HepG2 (cell line): ENCODE measurements around the gene GDA. TPM values are rescaled to one million over a fixed set of nuclear protein-coding genes. Genes with fewer than 3 reads are reported as not detected.

ENCODE experiments used
- ATF3 ChIP-seq: sonication (generic); formaldehyde crosslinking; IDR thresholded peaks from 2 replicates; pipeline ENCODE4 v1.4.0; 2020; ENCODE audit warnings: missing genetic modification reagents
- BCL6 ChIP-seq: IDR thresholded peaks from 2 replicates; pipeline ENCODE4 v1.6.1; 2016; ENCODE audit warnings: missing genetic modification reagents, missing compliant biosample characterization
- BORCS8-MEF2B ChIP-seq: sonication (generic); formaldehyde crosslinking; IDR thresholded peaks from 2 replicates; pipeline ENCODE4 v1.8.0; 2022; ENCODE audit warnings: mild to moderate bottlenecking, missing genetic modification reagents
- KDM5B ChIP-seq: sonication (generic); formaldehyde crosslinking; IDR thresholded peaks from 2 replicates; pipeline ENCODE4 v1.4.0; 2020; ENCODE audit warnings: missing genetic modification reagents, mild to moderate bottlenecking, borderline replicate concordance
- NFKBIZ ChIP-seq: IDR thresholded peaks from 2 replicates; pipeline ENCODE4 v1.6.1; 2018; ENCODE audit warnings: missing genetic modification reagents, missing compliant biosample characterization
- NR2F1 ChIP-seq, 2 experiments: fragments of 450-650 bp in 1 of 2; formaldehyde crosslinking in 1 of 2; IDR thresholded peaks; 2 replicates each; pipeline versions ENCODE4 v1.5.0 to v1.6.1; 2016 to 2020; ENCODE audit warnings: mild to moderate bottlenecking in 1 of 2, missing compliant biosample characterization in 1 of 2, missing genetic modification reagents in 1 of 2, moderate library complexity in 1 of 2
- RCOR2 ChIP-seq: IDR thresholded peaks from 2 replicates; pipeline ENCODE4 v1.6.1; 2016; ENCODE audit warnings: missing biosample characterization, missing genetic modification reagents
- SSRP1 ChIP-seq: IDR thresholded peaks from 2 replicates; pipeline ENCODE4 v1.6.1; 2016; ENCODE audit warnings: control low read depth
- TIGD3 ChIP-seq: sonication (generic); formaldehyde crosslinking; IDR thresholded peaks from 2 replicates; pipeline ENCODE4 v1.5.1; 2020; ENCODE audit warnings: mild to moderate bottlenecking, missing genetic modification reagents, borderline replicate concordance
- YEATS2 ChIP-seq: sonication (generic); formaldehyde crosslinking; IDR thresholded peaks from 2 replicates; pipeline ENCODE4 v1.4.0; 2020; ENCODE audit warnings: missing genetic modification reagents, borderline replicate concordance
- ZFYVE20 ChIP-seq: sonication (generic); formaldehyde crosslinking; IDR thresholded peaks from 2 replicates; pipeline ENCODE4 v1.8.0; 2023; ENCODE audit warnings: low read depth, mild to moderate bottlenecking, moderate library complexity, missing genetic modification reagents, borderline replicate concordance
- ZNF343 ChIP-seq: sonication (generic); formaldehyde crosslinking; IDR thresholded peaks from 2 replicates; pipeline ENCODE4 v1.4.0; 2020; ENCODE audit warnings: mild to moderate bottlenecking, missing genetic modification reagents
- ZNF614 ChIP-seq: IDR thresholded peaks from 2 replicates; pipeline ENCODE4 v1.6.1; 2018; ENCODE audit warnings: missing biosample characterization, missing genetic modification reagents, inconsistent platforms, borderline replicate concordance
- ZNF761 ChIP-seq: sonication (generic); formaldehyde crosslinking; conservative IDR thresholded peaks from 2 replicates; pipeline ENCODE4 v1.4.0; 2020; ENCODE audit warnings: mild to moderate bottlenecking, missing genetic modification reagents
- ZUFSP ChIP-seq: sonication (generic); formaldehyde crosslinking; IDR thresholded peaks from 2 replicates; pipeline ENCODE4 v1.9.0; 2021; ENCODE audit warnings: missing genetic modification reagents, mild to moderate bottlenecking, borderline replicate concordance
- polyA plus RNA-seq, 8 experiments: library from polyadenylated mRNA; depleted of rRNA in 3 of 8; stranded (reverse) in 7 of 8; unstranded in 1 of 8; fragments of >200 nt; fragmentation: Illumina TruSeq in 4 of 8; extraction: Trizol in 4 of 8; gene quantifications; 2 replicates each; pipeline versions ENCODE4 v1.2.1 to v1.2.3, GENCODE V29; 2011 to 2016; ENCODE audit warnings: low read depth in 4 of 8, missing spikeins in 1 of 8, mixed read lengths in 1 of 8; ENCODE audit not compliant: insufficient read depth in 1 of 8
- total RNA-seq, 5 experiments: library from RNA; depleted of rRNA; stranded (reverse); fragments of >200 nt; fragmentation: Illumina TruSeq; extraction: Trizol; gene quantifications; 2 replicates each; pipeline ENCODE4 v1.2.3, GENCODE V29; 2016; ENCODE audit warnings: low read depth in 1 of 5

The GDA gene
- total and polyA plus RNA-seq, 2 of the 13 experiments (the other 11 are each of a cell fraction or from before 2014, with no cell fraction given): 0.15 to 0.99 TPM

GRCh38 chr9:72154468-72155285, 5.4 kb downstream of the GDA start (continued):
- TF ChIP-seq NR2F1 (CRISPR knock-in tag; IDR thresholded peaks at IDR 0.05) (peak in 1 of 2 experiments; percentile 64; a peak in 1 of 4 replicates), YEATS2 (CRISPR knock-in tag) (peak; percentile 27; the same call in 1 of the 2 replicates), ZNF761 (CRISPR knock-in tag) (no peak), ZNF614 (CRISPR knock-in tag) (no peak), ZUFSP (no peak), KDM5B (no peak), RCOR2 (CRISPR knock-in tag) (no peak), ZFYVE20 (CRISPR knock-in tag) (no peak), ATF3 (peak; percentile 76), BCL6 (CRISPR knock-in tag) (0 out of 2 replicates have a peak, but pooled peaks have one; percentile 24), SSRP1 (CRISPR knock-in tag) (no peak), BORCS8-MEF2B (no peak), TIGD3 (CRISPR knock-in tag) (no peak), ZNF343 (CRISPR knock-in tag) (no peak), NFKBIZ (CRISPR knock-in tag) (peak; percentile 82; the same call in 1 of the 2 replicates)
